Suprapubic skin (tissue), 4 donors: ENCODE measurements around the gene ATP1A4.

Experiments used
- CTCF ChIP-seq, 2 donors: fragments of 200-600 bp in 1 of 2; fragments of 450-650 bp in 1 of 2; sonication (generic) in 1 of 2; IDR thresholded peaks; one replicate each; pipeline ENCODE4 v1.5.1; 2016 to 2019; ENCODE audit warnings: antibody characterized with exemption in 2 of 2, mild to moderate bottlenecking in 1 of 2, moderate library complexity in 1 of 2
- EP300 ChIP-seq: sonication (generic); formaldehyde crosslinking; IDR thresholded peaks from one replicate; pipeline ENCODE4 v1.6.1; 2017; ENCODE audit warnings: antibody characterized with exemption
- POLR2A ChIP-seq, 2 donors: fragments of 450-650 bp; IDR thresholded peaks; one replicate each; pipeline ENCODE4 v1.6.1; 2017; ENCODE audit warnings: antibody characterized with exemption in 2 of 2, mild to moderate bottlenecking in 2 of 2, moderate library complexity in 2 of 2
- POLR2AphosphoS5 ChIP-seq, 3 donors: sonication (generic); formaldehyde crosslinking; IDR thresholded peaks; one replicate each; pipeline ENCODE4 v1.6.1; 2017; ENCODE audit warnings: antibody characterized with exemption in 3 of 3

GRCh38 chr1:160158031-160158430 is 6.6 kb downstream of the ATP1A4 start:
- TF ChIP-seq POLR2AphosphoS5 (IDR thresholded peaks at IDR 0.05), result no peak
- TF ChIP-seq CTCF (IDR thresholded peaks at IDR 0.05), result no peak
- TF ChIP-seq POLR2A (IDR thresholded peaks at IDR 0.05), result no peak
- TF ChIP-seq EP300, result no peak
